ENCODE data around the gene LARGE1. TPM values are rescaled to one million over a fixed set of nuclear protein-coding genes. Genes with fewer than 3 reads are reported as not detected.

LARGE1 gene
- total RNA-seq, 1 experiment from 2014 or later = 1.3 TPM

- no peak for TF ChIP-seq EZH2phosphoT487 (IDR thresholded peaks at IDR 0.05; ENCODE audit: borderline replicate concordance, low read length)
- no peak for TF ChIP-seq EZH2 (IDR thresholded peaks at IDR 0.05; ENCODE audit: low read length, unreplicated experiment)
- TF ChIP-seq, protein P1, sequence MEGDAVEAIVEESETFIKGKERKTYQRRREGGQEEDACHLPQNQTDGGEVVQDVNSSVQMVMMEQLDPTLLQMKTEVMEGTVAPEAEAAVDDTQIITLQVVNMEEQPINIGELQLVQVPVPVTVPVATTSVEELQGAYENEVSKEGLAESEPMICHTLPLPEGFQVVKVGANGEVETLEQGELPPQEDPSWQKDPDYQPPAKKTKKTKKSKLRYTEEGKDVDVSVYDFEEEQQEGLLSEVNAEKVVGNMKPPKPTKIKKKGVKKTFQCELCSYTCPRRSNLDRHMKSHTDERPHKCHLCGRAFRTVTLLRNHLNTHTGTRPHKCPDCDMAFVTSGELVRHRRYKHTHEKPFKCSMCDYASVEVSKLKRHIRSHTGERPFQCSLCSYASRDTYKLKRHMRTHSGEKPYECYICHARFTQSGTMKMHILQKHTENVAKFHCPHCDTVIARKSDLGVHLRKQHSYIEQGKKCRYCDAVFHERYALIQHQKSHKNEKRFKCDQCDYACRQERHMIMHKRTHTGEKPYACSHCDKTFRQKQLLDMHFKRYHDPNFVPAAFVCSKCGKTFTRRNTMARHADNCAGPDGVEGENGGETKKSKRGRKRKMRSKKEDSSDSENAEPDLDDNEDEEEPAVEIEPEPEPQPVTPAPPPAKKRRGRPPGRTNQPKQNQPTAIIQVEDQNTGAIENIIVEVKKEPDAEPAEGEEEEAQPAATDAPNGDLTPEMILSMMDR (conservative IDR thresholded peaks at IDR 0.05; ENCODE audit: low read depth, low read length) = no peak
- no peaks in the 10 kb centered on the region for H4K20me1 ChIP-seq (ENCODE audit: low read length)
- BruUV-seq (replicated peaks) = no TSS peak
- intact Hi-C loops (cut with micrococcal nuclease) = no loop called here
- no peaks in the 10 kb centered on the region for H3K4me1 ChIP-seq (ENCODE audit: insufficient read depth, low read length)
- ATAC-seq (no peak), DNase-seq (no peak)
- no peak overlapping the region for H2AFZ ChIP-seq (ENCODE audit: low read length)
- H3K79me2 ChIP-seq (ENCODE audit: low read length) = no peaks in the 10 kb centered on the region
- no peaks in the 10 kb centered on the region for H3K36me3 ChIP-seq (ENCODE audit: low read depth, low read length)
- H3K9me2 ChIP-seq (replicated peaks; ENCODE audit: low read length) = no peaks in the 10 kb centered on the region
- no peaks in the 10 kb centered on the region for H3K9me3 ChIP-seq (ENCODE audit: low read length)
- H3K4me2 ChIP-seq (ENCODE audit: low read length) = no peak overlapping the region
- POLR2A ChIA-PET (ENCODE audit: unreplicated experiment) = no interaction called here
- H3K27ac ChIP-seq (ENCODE audit: low read length) = no peak overlapping the region
- H3K27me3 ChIP-seq (ENCODE audit: low read length) = no peaks in the 10 kb centered on the region
- H3F3A ChIP-seq (ENCODE audit: low read length, unreplicated experiment) = no peaks in the 10 kb centered on the region
- CTCF ChIA-PET = no interaction called here
- H3K4me3 ChIP-seq (ENCODE audit: low read length) = no peak overlapping the region
- no peak overlapping the region for H3K9ac ChIP-seq (ENCODE audit: low read length)
Observed at GRCh38 chr22:33715237-33715985, 204.9 kb downstream of the LARGE1 start.

DNA sequence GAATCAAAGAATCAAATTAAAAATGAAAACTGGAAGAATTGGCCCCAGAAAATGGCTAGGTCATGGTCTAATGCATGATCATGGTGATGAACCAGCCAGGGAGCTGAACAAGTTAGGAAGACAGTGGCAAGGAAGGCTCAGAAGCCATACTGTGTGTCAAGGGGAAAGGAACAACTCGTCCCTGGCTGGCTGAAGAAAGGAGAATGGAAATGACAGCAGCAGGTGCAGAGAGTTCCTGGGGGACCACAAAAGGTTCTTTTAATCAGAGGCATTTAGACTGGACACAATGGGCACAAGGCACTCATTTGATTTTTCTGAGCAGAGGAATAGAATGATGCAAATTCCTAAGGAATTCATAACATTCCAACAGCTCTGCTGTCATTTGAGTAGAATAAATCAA is 209.9 kb downstream of the LARGE1 start:
- H3K36me3 ChIP-seq (ENCODE audit: low read depth, low read length) = no peaks in the 10 kb centered on the region
- intact Hi-C loops (cut with micrococcal nuclease) = no loop called here
- TF ChIP-seq EZH2 (IDR thresholded peaks at IDR 0.05; ENCODE audit: low read length, unreplicated experiment) = no peak
- no peak for TF ChIP-seq EZH2phosphoT487 (IDR thresholded peaks at IDR 0.05; ENCODE audit: borderline replicate concordance, low read length)
- TF ChIP-seq, protein P1 (conservative IDR thresholded peaks at IDR 0.05; ENCODE audit: low read depth, low read length) = no peak
- no peaks in the 10 kb centered on the region for H3K9me2 ChIP-seq (replicated peaks; ENCODE audit: low read length)
- no TSS peak for BruUV-seq (replicated peaks)
- H3K9ac ChIP-seq (ENCODE audit: low read length) = no peak overlapping the region
- H3F3A ChIP-seq (ENCODE audit: low read length, unreplicated experiment) = no peaks in the 10 kb centered on the region
- no peaks in the 10 kb centered on the region for H4K20me1 ChIP-seq (ENCODE audit: low read length)
- no peak overlapping the region for H3K27ac ChIP-seq (ENCODE audit: low read length)
- no peaks in the 10 kb centered on the region for H3K4me1 ChIP-seq (ENCODE audit: insufficient read depth, low read length)
- no peak overlapping the region for H2AFZ ChIP-seq (ENCODE audit: low read length)
- ChIA-PET POLR2A (ENCODE audit: unreplicated experiment) (no interaction called here), CTCF (no interaction called here)
- no peak for DNase-seq
- no peaks in the 10 kb centered on the region for H3K79me2 ChIP-seq (ENCODE audit: low read length)
- no peaks in the 10 kb centered on the region for H3K9me3 ChIP-seq (ENCODE audit: low read length)
- no peak overlapping the region for H3K4me3 ChIP-seq (ENCODE audit: low read length)
- no peak for ATAC-seq
- no peak overlapping the region for H3K4me2 ChIP-seq (ENCODE audit: low read length)
- no peaks in the 10 kb centered on the region for H3K27me3 ChIP-seq (ENCODE audit: low read length)

DNA sequence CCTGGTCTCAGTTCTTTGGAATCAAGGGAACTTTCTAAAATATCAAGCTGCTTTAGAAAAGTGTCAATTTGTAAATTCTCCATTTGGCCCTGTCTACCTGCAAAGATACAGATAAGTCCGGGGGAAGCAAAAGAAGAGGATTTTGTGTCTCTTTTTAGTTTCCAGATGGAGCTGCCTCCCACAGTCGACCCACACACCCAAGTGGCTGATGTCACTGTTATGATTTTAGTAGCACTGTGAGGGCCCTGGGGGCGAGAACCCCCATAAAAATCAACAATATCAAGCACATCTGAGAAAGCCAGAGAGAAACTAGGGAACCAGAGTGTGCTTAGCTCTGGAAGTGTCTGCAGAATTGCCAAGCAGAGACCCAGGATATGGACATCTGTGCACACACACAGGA is 212.7 kb downstream of the LARGE1 start:
- Histone ChIP-seq H3K9ac (ENCODE audit: low read length) (no peak overlapping the region), H2AFZ (ENCODE audit: low read length) (no peak overlapping the region), H3K4me1 (ENCODE audit: insufficient read depth, low read length) (no peaks in the 10 kb centered on the region), H3K27me3 (ENCODE audit: low read length) (no peaks in the 10 kb centered on the region), H3F3A (ENCODE audit: low read length, unreplicated experiment) (no peaks in the 10 kb centered on the region), H3K9me3 (ENCODE audit: low read length) (no peaks in the 10 kb centered on the region), H3K4me3 (ENCODE audit: low read length) (no peak overlapping the region), H3K36me3 (ENCODE audit: low read depth, low read length) (no peaks in the 10 kb centered on the region), H4K20me1 (ENCODE audit: low read length) (no peaks in the 10 kb centered on the region), H3K4me2 (ENCODE audit: low read length) (no peak overlapping the region), H3K27ac (ENCODE audit: low read length) (no peak overlapping the region), H3K79me2 (ENCODE audit: low read length) (no peaks in the 10 kb centered on the region), H3K9me2 (replicated peaks; ENCODE audit: low read length) (no peaks in the 10 kb centered on the region)
- ATAC-seq = no peak
- intact Hi-C loops (cut with micrococcal nuclease) = no loop called here
- no TSS peak for BruUV-seq (replicated peaks)
- CTCF ChIA-PET = no interaction called here
- TF ChIP-seq EZH2phosphoT487 (IDR thresholded peaks at IDR 0.05; ENCODE audit: borderline replicate concordance, low read length) (no peak), EZH2 (IDR thresholded peaks at IDR 0.05; ENCODE audit: low read length, unreplicated experiment) (no peak)
- TF ChIP-seq, protein P1 (conservative IDR thresholded peaks at IDR 0.05; ENCODE audit: low read depth, low read length) = no peak
- POLR2A ChIA-PET (ENCODE audit: unreplicated experiment) = no interaction called here
- no peak for DNase-seq
